PC-3 (cell line): ENCODE results near the gene MYRFL.

Experiments
- EZH2 ChIP-seq: fragments of 300-600 bp; sonication (generic); IDR thresholded peaks from one replicate; pipeline ENCODE4 v1.6.1; 2017; ENCODE audit warnings: antibody characterized with exemption, mild to moderate bottlenecking, low read length; ENCODE audit not compliant: unreplicated experiment
- EZH2phosphoT487 ChIP-seq: fragments of 300-600 bp; sonication (generic); IDR thresholded peaks from 2 replicates; pipeline ENCODE4 v1.6.1; 2018; ENCODE audit warnings: mild to moderate bottlenecking, antibody characterized with exemption, low read length, borderline replicate concordance
- TF ChIP-seq, protein P1 (sequence below): fragments of 300-600 bp; sonication (generic); conservative IDR thresholded peaks from 2 replicates; pipeline ENCODE4 v1.5.1; 2017; ENCODE audit warnings: antibody characterized with exemption, low read depth, mild to moderate bottlenecking, low read length

DNA sequence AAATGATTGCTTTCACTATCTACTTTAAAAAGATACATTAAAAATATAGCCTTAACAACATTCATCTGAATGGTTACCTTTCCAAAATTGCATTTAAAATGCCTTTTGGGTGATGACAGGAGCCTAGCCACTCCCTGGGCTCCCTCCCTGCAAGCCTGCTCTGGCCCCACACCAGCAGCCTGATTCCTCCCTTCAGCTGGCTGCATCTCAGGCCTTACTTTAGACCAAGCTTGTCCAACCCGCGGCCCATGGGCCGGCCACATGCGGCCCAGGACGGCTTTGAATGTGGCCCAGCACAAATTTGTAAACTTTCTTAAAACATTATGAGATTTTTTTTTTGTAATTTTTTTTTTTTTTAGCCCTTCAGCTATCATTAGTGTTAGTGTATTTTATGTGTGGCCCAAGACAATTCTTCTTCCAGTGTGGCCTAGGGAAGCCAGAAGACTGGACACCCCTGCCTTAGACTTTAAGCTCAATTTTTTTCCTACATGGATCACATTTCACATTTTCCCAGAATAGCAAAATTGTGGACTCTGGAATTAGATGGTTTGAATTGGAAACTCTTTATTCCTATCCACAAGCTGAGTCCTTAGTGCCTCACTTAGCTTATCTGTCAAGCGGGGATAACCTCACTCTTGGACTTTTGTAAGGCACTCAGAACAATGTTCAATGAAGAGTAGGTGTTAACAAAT lies 124.4 kb downstream of the MYRFL start:
- TF ChIP-seq, protein P1, sequence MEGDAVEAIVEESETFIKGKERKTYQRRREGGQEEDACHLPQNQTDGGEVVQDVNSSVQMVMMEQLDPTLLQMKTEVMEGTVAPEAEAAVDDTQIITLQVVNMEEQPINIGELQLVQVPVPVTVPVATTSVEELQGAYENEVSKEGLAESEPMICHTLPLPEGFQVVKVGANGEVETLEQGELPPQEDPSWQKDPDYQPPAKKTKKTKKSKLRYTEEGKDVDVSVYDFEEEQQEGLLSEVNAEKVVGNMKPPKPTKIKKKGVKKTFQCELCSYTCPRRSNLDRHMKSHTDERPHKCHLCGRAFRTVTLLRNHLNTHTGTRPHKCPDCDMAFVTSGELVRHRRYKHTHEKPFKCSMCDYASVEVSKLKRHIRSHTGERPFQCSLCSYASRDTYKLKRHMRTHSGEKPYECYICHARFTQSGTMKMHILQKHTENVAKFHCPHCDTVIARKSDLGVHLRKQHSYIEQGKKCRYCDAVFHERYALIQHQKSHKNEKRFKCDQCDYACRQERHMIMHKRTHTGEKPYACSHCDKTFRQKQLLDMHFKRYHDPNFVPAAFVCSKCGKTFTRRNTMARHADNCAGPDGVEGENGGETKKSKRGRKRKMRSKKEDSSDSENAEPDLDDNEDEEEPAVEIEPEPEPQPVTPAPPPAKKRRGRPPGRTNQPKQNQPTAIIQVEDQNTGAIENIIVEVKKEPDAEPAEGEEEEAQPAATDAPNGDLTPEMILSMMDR, result no peak
- no peak for TF ChIP-seq EZH2
- no peak for TF ChIP-seq EZH2phosphoT487
